HUES64 (cell line): Measurements from ENCODE around the gene FBXO46.

Experiments
- H3K27ac ChIP-seq: 2 replicates; pipeline ENCODE4 v1.7.0; 2013; ENCODE audit warnings: low read depth, low read length, inconsistent platforms
- H3K27me3 ChIP-seq: 2 replicates; pipeline ENCODE4 v1.6.1; 2013; ENCODE audit warnings: mild to moderate bottlenecking, low read length; ENCODE audit not compliant: insufficient read depth
- H3K36me3 ChIP-seq: 2 replicates; pipeline ENCODE4 v1.6.1; 2013; ENCODE audit warnings: mild to moderate bottlenecking, low read length; ENCODE audit not compliant: insufficient read depth
- H3K4me1 ChIP-seq: 2 replicates; pipeline ENCODE4 v1.6.1; 2013; ENCODE audit warnings: mild to moderate bottlenecking, low read length, moderate library complexity; ENCODE audit not compliant: insufficient read depth
- H3K4me3 ChIP-seq: 2 replicates; pipeline ENCODE4 v1.5.1; 2013; ENCODE audit warnings: mild to moderate bottlenecking, low read length, moderate library complexity
- H3K9ac ChIP-seq: 2 replicates; pipeline ENCODE4 v1.6.1; 2013; ENCODE audit warnings: mild to moderate bottlenecking, low read depth, low read length
- H3K9me3 ChIP-seq: 2 replicates; pipeline ENCODE4 v1.6.1; 2013; ENCODE audit warnings: low read depth, low read length; ENCODE audit not compliant: insufficient read depth
- WGBS: fragments of 150-250, 120-280 bp; methylation state at CpG from one replicate; pipeline ENCODE4 v1.1.7; 2013; ENCODE audit warnings: missing lambda C conversion rate; 5-methylcytosine and 5-hydroxymethylcytosine counted together

The FBXO46 gene

GRCh38 chr19:45771311-45771933 is 40.7 kb upstream of the FBXO46 start:
- H3K9ac ChIP-seq = peak overlapping the region; percentile 60
- peaks cover under 1% of the 10 kb centered on the region; the same call in 1 of the 2 replicates for H3K36me3 ChIP-seq
- H3K27ac ChIP-seq = no peak overlapping the region
- WGBS = 49% methylated on average over 46 of the region's 46 CpGs
- H3K4me3 ChIP-seq = peak overlapping the region; percentile 83
- 0 out of 2 replicates have a peak, but pooled peaks cover 8% of the 10 kb centered on the region for H3K4me1 ChIP-seq
- H3K9me3 ChIP-seq = no peaks in the 10 kb centered on the region
- no peaks in the 10 kb centered on the region for H3K27me3 ChIP-seq

DNA sequence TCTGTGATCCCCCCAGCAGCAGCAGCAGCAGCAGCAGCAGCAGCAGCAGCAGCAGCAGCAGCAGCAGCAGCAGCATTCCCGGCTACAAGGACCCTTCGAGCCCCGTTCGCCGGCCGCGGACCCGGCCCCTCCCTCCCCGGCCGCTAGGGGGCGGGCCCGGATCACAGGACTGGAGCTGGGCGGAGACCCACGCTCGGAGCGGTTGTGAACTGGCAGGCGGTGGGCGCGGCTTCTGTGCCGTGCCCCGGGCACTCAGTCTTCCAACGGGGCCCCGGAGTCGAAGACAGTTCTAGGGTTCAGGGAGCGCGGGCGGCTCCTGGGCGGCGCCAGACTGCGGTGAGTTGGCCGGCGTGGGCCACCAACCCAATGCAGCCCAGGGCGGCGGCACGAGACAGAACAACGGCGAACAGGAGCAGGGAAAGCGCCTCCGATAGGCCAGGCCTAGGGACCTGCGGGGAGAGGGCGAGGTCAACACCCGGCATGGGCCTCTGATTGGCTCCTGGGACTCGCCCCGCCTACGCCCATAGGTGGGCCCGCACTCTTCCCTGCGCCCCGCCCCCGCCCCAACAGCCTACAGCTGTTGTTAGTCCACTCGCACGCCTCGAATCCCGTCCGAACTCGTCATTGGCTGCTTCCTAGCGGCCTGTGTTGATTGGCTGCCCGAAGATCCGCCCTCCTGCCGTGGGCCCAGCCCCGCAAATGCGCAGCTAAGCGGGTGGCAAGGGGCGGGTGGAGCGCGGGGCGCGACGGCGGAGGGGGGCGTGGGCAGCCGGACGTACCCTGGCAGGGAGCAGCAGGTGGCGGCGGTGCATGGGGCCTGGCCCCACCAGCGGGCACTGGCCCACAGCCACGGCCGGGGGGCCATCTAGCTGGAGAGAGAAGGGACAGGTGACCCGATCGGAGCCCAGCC is 39.8 kb upstream of the FBXO46 start:
- H3K4me1 ChIP-seq = 0 out of 2 replicates have a peak, but pooled peaks cover 8% of the 10 kb centered on the region
- H3K9me3 ChIP-seq = no peaks in the 10 kb centered on the region
- H3K27ac ChIP-seq = peak overlapping the region; percentile 98
- no peaks in the 10 kb centered on the region for H3K27me3 ChIP-seq
- H3K4me3 ChIP-seq = peak overlapping the region; percentile 83
- no peaks in the 10 kb centered on the region; the same call in 1 of the 2 replicates for H3K36me3 ChIP-seq
- peak overlapping the region; percentile 88 for H3K9ac ChIP-seq
- WGBS = under 1% methylated on average over 79 of the region's 79 CpGs

DNA sequence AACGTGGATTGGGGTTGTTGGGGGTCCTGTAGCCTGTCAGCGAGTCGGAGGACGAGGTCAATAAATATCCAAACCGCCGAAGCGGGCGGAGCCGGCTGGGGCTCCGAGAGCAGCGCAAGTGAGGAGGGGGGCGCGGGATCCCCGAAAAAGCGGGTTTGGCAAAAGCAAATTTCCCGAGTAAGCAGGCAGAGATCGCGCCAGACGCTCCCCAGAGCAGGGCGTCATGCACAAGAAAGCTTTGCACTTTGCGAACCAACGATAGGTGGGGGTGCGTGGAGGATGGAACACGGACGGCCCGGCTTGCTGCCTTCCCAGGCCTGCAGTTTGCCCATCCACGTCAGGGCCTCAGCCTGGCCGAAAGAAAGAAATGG is 39.1 kb upstream of the FBXO46 start:
- H3K4me1 ChIP-seq = peaks cover 14% of the 10 kb centered on the region
- peak overlapping the region; percentile 88 for H3K9ac ChIP-seq
- H3K27ac ChIP-seq = peak overlapping the region; percentile 98
- no peaks in the 10 kb centered on the region for H3K27me3 ChIP-seq
- H3K4me3 ChIP-seq = peak overlapping the region; percentile 83
- H3K36me3 ChIP-seq = no peaks in the 10 kb centered on the region; the same call in 1 of the 2 replicates
- H3K9me3 ChIP-seq = no peaks in the 10 kb centered on the region
- 1% methylated on average over 28 of the region's 28 CpGs for WGBS

DNA sequence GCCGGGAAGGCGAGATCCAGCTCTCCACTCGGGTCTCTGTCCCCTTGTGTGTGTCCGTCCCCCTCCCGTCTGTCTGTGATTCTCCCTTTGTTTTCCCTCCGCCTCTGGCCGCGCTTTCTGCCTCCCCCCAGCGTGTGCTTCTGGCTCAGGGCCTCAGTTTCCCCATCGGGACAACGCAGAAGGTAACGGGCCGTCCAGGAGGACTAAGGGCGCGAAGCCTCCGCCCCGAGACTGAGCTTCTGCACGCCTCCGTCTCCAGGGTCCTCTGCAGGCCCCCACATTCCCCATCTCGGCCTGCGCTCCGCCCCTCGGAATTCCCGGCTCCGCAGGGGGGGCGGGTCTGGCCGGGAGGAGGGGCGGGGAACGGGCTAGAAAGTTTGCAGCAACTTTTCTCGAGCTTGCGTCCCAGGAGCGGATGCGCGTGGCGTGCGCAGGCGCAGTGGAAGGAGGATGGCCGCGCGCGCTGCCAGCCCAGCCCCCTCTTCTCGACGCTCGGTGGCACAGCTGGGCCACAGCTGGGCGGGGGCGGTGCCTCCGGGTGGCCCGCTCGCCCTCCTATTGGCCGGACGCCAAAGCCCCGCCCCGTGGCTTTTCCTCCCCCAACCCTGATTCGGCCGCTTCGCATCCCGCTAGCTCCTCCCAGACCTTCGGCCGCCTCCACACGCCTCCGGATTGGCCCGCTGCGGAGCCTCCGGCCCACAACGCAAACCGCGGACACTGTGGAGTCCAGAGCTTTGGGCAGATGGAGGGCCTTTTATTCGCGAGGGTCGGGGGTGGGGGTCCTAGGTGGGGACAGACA is 38.5 kb upstream of the FBXO46 start, which contains the start of gene SIX5:
SIX5 (minus strand) TSS at position 269 of the 799 bp plus-strand sequence. CDS start 408 bp downstream, outside the sequence.
- H3K9me3 ChIP-seq = no peaks in the 10 kb centered on the region
- peak within 1 kb of the TSS; percentile 95 for H3K9ac ChIP-seq
- under 1% methylated on average over 70 of the region's 70 CpGs for WGBS
- no peaks in the 10 kb centered on the region; the same call in 1 of the 2 replicates for H3K36me3 ChIP-seq
- peak within 1 kb of the TSS; percentile 85 for H3K4me3 ChIP-seq
- peaks cover 20% of the 10 kb centered on the region for H3K4me1 ChIP-seq
- peak within 1 kb of the TSS; percentile 98 for H3K27ac ChIP-seq
- no peaks in the 10 kb centered on the region for H3K27me3 ChIP-seq

DNA sequence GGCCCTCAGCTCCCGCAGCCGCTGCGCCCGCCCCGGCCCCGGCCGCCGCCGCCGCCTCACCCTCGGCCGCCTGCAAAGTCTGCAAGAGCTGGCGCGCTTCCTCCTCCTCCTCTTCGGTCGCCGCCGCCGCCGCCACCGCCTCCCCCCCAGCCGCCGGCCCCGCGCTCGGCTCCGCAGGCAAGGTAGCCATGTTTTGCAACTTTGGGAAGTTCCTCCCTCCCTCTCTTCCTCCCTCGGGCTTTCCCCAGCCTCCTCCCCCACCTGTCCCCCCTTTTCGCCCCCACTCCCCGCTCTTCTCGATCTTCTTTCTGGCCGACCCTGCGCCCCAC is 37.9 kb upstream of the FBXO46 start:
- Histone ChIP-seq H3K36me3 (no peaks in the 10 kb centered on the region; the same call in 1 of the 2 replicates), H3K4me1 (peaks cover 26% of the 10 kb centered on the region), H3K9me3 (no peaks in the 10 kb centered on the region), H3K4me3 (peak overlapping the region; percentile 85), H3K9ac (peak overlapping the region; percentile 95), H3K27ac (peak overlapping the region; percentile 98), H3K27me3 (no peaks in the 10 kb centered on the region)
- 0% methylated on average over 33 of the region's 33 CpGs for WGBS

DNA sequence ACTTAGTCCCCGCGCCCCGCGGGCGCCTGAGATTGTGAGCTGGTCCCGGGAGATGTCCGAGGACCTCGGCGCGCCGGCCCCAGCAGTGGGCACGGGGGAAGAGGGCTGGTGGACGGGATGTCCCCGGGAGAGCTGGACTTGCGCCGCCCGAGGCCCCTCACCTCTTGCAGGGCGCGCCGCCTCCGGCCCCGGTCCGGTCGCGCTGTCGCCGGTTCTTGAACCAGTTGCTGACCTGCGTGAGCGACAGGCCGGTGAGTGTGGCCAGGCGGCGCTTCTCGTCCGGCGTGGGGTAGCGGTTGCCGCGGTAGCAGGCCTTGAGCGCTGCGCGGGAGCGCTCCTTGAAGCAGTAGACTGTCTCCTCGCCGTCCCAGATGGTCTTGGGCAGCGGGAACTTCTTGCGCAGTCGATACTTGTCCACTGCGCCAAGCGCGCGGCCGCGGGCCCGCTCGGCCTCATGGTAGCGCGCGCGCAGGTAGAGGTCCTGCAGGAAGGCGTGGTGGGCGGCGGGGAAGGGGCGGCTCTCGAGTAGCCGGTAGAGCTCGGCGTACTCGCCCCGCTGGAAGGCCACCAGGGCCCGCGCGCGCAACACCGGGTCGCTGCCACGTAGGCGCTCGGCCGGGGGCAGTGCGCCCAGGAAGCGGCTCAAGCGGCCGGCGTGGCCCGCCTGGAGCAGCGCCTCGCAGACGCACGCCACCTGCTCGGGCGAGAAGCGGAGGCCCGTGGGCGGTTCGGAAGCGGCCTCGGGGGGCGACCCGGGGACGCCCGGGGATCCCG is 37.4 kb upstream of the FBXO46 start:
- Histone ChIP-seq H3K4me3 (peak overlapping the region; percentile 85), H3K9ac (peak overlapping the region; percentile 95), H3K4me1 (peaks cover 26% of the 10 kb centered on the region), H3K27ac (peak overlapping the region; percentile 98; the same call in 1 of the 2 replicates), H3K9me3 (no peaks in the 10 kb centered on the region), H3K27me3 (no peaks in the 10 kb centered on the region), H3K36me3 (no peaks in the 10 kb centered on the region)
- under 1% methylated on average over 102 of the region's 102 CpGs for WGBS

DNA sequence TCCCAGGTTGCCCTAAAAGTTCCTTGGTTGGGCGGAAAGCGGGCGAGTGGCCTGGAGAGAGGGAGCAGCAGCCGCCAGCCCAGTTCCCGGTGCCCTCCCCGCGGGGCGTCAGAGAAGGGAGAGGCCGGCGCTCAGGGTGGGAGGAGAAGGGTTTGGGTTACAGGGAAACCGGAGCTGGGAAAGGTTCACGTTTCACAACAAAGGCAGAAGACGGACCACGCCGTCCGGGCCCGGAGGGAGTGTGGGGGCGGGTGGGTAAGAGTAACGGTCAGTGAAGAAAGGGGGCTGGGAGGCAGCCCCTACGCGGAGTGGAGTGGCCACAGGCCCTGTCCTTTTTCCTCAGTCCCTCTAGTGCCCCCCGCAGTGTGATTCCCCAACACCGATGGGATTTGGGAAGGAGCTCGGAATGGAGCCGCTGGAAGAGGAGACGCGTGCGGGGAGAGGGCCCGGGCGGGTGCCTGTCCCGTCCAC is 36.7 kb upstream of the FBXO46 start:
- Histone ChIP-seq H3K36me3 (no peaks in the 10 kb centered on the region), H3K27me3 (no peaks in the 10 kb centered on the region; the same call in 1 of the 2 replicates), H3K4me1 (peaks cover 26% of the 10 kb centered on the region), H3K9ac (peak overlapping the region; percentile 95), H3K27ac (peak overlapping the region; percentile 98; the same call in 1 of the 2 replicates), H3K4me3 (peak overlapping the region; percentile 85), H3K9me3 (no peaks in the 10 kb centered on the region)
- under 1% methylated on average over 31 of the region's 31 CpGs for WGBS

DNA sequence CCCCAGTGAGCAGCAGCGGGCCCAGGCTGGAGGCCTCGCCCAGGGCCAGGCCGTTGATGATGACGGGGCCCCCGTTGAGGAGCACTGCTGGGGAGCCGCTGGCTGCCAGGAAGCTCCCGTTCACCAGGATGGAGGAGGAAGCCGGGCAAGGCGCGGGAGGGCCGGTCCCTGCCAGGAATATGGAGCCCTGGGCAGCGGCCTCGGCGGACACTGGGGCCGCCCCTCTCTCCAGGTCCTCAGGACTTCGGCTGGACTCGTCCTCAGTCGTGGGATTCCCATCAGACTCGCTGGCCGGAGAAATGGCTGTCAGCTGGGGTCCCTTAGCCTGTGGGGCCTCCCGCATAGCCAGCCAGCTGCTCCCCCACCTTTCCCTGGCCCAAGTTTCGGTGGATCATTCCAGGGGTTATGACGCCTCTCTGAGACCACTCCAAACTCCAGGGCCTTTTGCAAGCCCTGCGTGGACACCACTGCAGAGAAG is 36.2 kb upstream of the FBXO46 start:
- Histone ChIP-seq H3K36me3 (no peaks in the 10 kb centered on the region), H3K4me3 (peak overlapping the region; percentile 85), H3K4me1 (peaks cover 26% of the 10 kb centered on the region), H3K9me3 (no peaks in the 10 kb centered on the region), H3K27ac (peak overlapping the region; percentile 27; the same call in 1 of the 2 replicates), H3K27me3 (no peaks in the 10 kb centered on the region; the same call in 1 of the 2 replicates), H3K9ac (peak overlapping the region; percentile 95)
- WGBS = 28% methylated on average over 24 of the region's 24 CpGs

DNA sequence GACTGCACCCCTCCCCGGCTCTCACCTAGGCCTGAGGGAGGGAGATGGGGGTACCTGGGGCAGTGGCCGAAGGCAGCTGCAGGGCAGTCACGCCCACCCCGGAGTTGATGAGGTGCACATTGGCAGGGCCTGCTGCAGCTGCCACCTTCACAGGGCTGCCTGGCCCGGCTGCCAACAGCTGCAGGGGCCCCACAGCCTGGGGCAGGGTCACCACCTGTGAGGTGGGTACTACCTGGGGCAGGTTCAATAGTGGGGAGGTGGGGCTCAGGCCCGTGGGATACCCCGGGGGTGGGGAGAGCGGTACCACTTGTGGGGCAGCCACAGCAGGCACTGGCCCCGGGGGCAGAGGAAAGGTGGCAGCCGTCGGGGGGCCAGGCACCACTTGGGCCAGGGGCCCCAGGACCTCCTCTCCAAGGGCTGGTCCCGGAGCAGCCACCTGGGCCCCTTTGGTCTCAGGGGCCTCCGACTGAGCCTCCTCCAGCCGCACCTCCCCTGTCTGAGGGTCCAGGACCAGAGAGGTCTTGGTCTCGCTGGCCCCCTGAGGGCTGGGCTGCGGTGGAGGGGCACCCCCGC is 35.7 kb upstream of the FBXO46 start:
- WGBS = 82% methylated on average over 17 of the region's 17 CpGs
- Histone ChIP-seq H3K4me1 (peaks cover 26% of the 10 kb centered on the region), H3K4me3 (peak overlapping the region; percentile 85; the same call in 1 of the 2 replicates), H3K27me3 (no peaks in the 10 kb centered on the region; the same call in 1 of the 2 replicates), H3K36me3 (no peaks in the 10 kb centered on the region), H3K9ac (peak overlapping the region; percentile 95; the same call in 1 of the 2 replicates), H3K9me3 (no peaks in the 10 kb centered on the region), H3K27ac (no peak overlapping the region; the same call in 1 of the 2 replicates)
